ENCODE measurements around the gene APP.
A peak's percentile ranks its signal among the peaks of the same experiment; 100 is the strongest.

The APP gene

DNA sequence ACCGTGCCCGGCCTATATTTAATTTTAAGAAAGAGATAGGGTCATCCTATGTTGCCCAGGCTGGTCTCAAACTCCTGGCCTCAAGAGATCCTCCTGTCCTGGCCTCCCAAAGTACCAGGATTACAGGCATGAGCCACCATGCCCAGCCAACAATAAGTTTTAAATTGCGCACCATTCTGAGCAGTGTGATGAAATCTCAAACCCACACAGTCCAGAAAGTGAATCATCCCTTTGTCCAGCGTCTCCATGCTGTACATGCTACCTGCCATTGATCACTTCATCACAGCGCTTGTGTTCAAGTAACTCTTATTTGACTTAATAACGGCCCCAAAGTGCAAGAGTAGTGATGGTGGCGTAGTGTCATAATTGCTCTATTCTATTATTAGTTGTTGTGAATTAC, 75.4 kb downstream of the APP start:
- peaks cover 28% of the 10 kb centered on the region for H3K4me1 Mint-ChIP-seq
- H3K36me3 Mint-ChIP-seq (ENCODE audit: low read depth), result peaks cover 20% of the 10 kb centered on the region
- no peak overlapping the region for H3K4me3 Mint-ChIP-seq
- no peak overlapping the region for H3K27ac Mint-ChIP-seq
- H3K27me3 Mint-ChIP-seq (ENCODE audit: low read depth), result no peaks in the 10 kb centered on the region
- TF ChIP-seq, protein P1, sequence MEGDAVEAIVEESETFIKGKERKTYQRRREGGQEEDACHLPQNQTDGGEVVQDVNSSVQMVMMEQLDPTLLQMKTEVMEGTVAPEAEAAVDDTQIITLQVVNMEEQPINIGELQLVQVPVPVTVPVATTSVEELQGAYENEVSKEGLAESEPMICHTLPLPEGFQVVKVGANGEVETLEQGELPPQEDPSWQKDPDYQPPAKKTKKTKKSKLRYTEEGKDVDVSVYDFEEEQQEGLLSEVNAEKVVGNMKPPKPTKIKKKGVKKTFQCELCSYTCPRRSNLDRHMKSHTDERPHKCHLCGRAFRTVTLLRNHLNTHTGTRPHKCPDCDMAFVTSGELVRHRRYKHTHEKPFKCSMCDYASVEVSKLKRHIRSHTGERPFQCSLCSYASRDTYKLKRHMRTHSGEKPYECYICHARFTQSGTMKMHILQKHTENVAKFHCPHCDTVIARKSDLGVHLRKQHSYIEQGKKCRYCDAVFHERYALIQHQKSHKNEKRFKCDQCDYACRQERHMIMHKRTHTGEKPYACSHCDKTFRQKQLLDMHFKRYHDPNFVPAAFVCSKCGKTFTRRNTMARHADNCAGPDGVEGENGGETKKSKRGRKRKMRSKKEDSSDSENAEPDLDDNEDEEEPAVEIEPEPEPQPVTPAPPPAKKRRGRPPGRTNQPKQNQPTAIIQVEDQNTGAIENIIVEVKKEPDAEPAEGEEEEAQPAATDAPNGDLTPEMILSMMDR (IDR thresholded peaks at IDR 0.05; ENCODE audit: unreplicated experiment in 3 of 3), result no peak
- H3K9me3 Mint-ChIP-seq, result no peaks in the 10 kb centered on the region

DNA sequence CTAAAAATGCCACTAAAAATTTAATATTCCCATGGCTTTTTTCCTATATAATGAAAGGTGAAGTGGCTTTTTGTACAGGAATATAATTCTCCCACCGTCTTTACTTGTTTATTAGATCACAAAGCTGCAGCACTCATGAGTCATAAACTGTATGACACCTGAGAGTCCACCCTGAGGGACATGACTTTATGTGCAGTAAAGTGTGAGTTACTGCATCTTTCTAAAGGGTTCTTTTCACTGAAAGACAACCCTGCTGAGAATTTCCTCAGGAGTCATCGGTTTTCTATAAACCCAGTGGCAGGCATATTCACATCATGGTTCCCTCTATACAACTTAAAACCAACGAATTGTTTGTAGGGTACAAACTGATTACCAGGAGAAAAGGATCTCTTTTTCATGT, 77.4 kb downstream of the APP start:
- Mint-ChIP-seq H3K36me3 (ENCODE audit: low read depth) (peaks cover 32% of the 10 kb centered on the region), H3K9me3 (no peaks in the 10 kb centered on the region), H3K27ac (no peak overlapping the region), H3K4me1 (peaks cover 22% of the 10 kb centered on the region), H3K27me3 (ENCODE audit: low read depth) (no peaks in the 10 kb centered on the region), H3K4me3 (no peak overlapping the region)
- TF ChIP-seq, protein P1 (IDR thresholded peaks at IDR 0.05; ENCODE audit: unreplicated experiment in 3 of 3), result no peak

DNA sequence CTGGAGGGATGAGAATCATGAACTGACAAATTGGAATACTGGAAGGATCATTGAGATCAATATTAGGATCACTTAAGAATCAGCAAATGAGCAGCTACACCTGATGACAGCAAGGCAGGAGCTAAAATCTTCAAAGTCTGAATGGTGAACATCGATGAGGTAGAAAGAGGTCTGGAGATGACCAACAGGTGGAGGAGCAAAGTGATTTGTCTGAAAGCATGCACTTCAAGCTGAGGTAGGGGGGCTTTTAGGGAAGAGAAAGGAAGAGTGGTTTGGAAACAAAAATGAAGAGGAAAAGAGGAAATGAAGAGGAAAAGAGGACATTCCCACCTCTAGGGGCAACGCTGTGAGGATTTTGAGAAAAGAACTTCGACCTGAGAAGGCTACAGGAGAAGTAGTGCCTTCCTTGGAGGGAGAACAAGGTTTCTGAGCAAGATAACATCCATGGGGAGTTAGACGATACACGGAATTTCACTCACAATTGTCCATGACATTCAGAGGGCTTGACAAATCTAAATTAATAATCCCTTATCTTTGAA, 79.0 kb downstream of the APP start:
- TF ChIP-seq, protein P1 (IDR thresholded peaks at IDR 0.05; ENCODE audit: unreplicated experiment in 3 of 3), result no peak
- Mint-ChIP-seq H3K4me3 (no peak overlapping the region), H3K9me3 (no peaks in the 10 kb centered on the region), H3K36me3 (ENCODE audit: low read depth) (peaks cover 42% of the 10 kb centered on the region), H3K27me3 (ENCODE audit: low read depth) (no peaks in the 10 kb centered on the region), H3K4me1 (peaks cover 23% of the 10 kb centered on the region), H3K27ac (no peak overlapping the region)

DNA sequence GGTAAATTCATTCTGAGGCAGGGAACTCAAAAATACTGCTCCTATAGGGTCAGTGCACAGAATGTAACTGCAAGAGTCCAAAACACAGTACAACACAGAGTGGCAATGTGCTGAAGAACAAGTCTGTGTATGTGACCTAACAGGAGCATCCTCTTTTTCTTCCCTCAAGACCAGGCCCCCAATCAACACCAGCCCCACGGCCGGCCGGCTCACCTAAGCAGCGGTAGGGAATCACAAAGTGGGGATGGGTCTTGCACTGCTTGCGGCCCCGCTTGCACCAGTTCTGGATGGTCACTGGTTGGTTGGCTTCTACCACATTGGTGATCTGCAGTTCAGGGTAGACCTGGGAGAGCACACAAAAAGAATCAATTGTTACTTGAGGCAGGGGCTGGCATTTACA, 80.8 kb downstream of the APP start:
- Mint-ChIP-seq H3K36me3 (ENCODE audit: low read depth) (peaks cover 52% of the 10 kb centered on the region), H3K9me3 (no peaks in the 10 kb centered on the region), H3K27me3 (ENCODE audit: low read depth) (no peaks in the 10 kb centered on the region), H3K4me3 (no peak overlapping the region), H3K27ac (no peak overlapping the region), H3K4me1 (peaks cover 19% of the 10 kb centered on the region)
- TF ChIP-seq, protein P1 (IDR thresholded peaks at IDR 0.05; ENCODE audit: unreplicated experiment in 3 of 3), result no peak

DNA sequence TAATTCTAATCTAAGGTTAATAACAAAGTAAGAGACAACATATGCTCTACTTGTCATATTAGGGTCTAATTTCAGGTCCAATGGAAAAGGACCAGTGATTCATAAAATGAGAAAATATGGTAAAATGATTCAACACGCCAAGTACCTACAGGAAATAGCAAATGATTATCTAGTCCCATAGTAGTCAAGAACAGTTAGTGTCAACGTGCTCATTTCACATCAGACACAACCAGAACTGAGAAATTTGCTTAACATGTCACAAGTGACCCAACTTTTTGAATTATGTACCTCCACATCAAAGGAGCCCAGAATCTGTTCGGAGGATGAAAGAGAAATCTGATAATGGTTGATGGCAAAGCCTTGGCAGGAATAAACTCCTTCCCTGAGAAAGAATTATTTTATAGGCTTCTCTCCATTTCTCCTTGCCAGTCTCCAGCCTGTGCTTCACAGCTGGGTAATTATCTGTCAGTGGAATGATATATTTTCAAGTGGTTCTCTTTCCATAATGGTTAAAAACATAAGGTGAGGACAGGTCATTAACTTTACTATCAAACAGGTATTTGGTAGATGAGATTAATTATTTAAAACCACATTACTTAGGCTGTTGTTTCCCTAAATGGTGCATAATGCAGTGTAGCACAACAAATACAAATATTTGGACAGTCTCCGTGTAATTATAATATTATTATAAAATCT, 83.2 kb downstream of the APP start:
- Mint-ChIP-seq H3K27me3 (ENCODE audit: low read depth) (no peaks in the 10 kb centered on the region), H3K4me1 (peaks cover 17% of the 10 kb centered on the region), H3K27ac (peak overlapping the region; percentile 4 to 19 (median 6)), H3K9me3 (no peaks in the 10 kb centered on the region), H3K4me3 (no peak overlapping the region), H3K36me3 (ENCODE audit: low read depth) (peaks cover 56% of the 10 kb centered on the region)
- TF ChIP-seq, protein P1 (IDR thresholded peaks at IDR 0.05; ENCODE audit: unreplicated experiment in 3 of 3), result no peak

DNA sequence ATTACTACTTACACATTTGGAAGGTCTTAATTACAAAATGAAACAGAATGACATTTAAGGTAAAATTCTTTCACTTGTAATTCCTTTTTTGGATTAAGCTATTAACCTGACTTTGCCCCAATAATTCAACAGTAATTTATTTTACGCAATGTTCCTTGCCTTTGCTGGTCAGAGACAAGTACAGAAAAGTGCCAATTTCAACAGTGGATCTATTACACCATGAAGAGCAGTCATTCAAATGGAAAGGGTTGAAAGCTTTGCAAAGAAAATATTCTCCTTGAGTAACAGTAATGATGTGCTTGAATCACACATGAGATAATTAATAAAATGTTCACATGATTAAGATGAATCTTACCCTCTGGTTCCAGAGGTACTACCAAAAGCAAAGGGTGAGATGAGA, 84.7 kb downstream of the APP start:
- TF ChIP-seq, protein P1 (IDR thresholded peaks at IDR 0.05; ENCODE audit: unreplicated experiment in 3 of 3), result no peak
- H3K36me3 Mint-ChIP-seq (ENCODE audit: low read depth), result peaks cover 59% of the 10 kb centered on the region
- H3K27ac Mint-ChIP-seq, result peak overlapping the region in 1 of 3 experiments; percentile 36
- H3K27me3 Mint-ChIP-seq (ENCODE audit: low read depth), result no peaks in the 10 kb centered on the region
- no peak overlapping the region for H3K4me3 Mint-ChIP-seq
- peaks cover 22% of the 10 kb centered on the region for H3K4me1 Mint-ChIP-seq
- no peaks in the 10 kb centered on the region for H3K9me3 Mint-ChIP-seq

All from nephron (organoid).